DOHH2 (cell line): ENCODE results near the gene CFAP61.

Source experiments
- EZH2phosphoT487 ChIP-seq: fragments of 200-600 bp; sonication (generic); IDR thresholded peaks from 2 replicates; pipeline ENCODE4 v1.6.1; 2017; ENCODE audit warnings: borderline replicate concordance, mild to moderate bottlenecking, antibody characterized with exemption, low read length, moderate library complexity, mixed read lengths
- TF ChIP-seq, protein P1 (sequence below): fragments of 200-600 bp; sonication (generic); IDR thresholded peaks from one replicate; pipeline ENCODE4 v1.5.1; 2014; ENCODE audit warnings: antibody characterized with exemption, mild to moderate bottlenecking, low read depth, low read length; ENCODE audit not compliant: poor library complexity, severe bottlenecking

DNA sequence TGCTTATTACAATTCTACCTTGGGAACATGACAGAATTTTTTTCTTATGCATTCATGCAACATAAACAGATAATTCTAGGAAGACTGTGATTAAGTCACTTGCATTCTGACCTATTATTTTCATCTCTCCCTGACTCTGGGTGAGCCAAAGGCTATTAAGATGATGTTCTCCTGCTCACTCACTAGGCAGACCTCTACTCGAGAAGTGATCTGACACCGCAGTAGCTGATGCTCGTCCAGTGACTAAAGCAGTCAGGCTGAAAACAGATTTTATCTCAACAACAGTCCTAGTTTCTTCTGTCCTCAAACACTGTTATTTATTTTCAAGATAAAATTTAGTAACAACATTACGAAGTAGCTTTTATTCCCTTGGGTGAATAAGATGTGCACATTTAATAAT is 17.8 kb upstream of the CFAP61 start:
- TF ChIP-seq, protein P1, sequence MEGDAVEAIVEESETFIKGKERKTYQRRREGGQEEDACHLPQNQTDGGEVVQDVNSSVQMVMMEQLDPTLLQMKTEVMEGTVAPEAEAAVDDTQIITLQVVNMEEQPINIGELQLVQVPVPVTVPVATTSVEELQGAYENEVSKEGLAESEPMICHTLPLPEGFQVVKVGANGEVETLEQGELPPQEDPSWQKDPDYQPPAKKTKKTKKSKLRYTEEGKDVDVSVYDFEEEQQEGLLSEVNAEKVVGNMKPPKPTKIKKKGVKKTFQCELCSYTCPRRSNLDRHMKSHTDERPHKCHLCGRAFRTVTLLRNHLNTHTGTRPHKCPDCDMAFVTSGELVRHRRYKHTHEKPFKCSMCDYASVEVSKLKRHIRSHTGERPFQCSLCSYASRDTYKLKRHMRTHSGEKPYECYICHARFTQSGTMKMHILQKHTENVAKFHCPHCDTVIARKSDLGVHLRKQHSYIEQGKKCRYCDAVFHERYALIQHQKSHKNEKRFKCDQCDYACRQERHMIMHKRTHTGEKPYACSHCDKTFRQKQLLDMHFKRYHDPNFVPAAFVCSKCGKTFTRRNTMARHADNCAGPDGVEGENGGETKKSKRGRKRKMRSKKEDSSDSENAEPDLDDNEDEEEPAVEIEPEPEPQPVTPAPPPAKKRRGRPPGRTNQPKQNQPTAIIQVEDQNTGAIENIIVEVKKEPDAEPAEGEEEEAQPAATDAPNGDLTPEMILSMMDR = no peak
- TF ChIP-seq EZH2phosphoT487 = no peak
